Ascending aorta (tissue), 2 donors: ENCODE data around the gene GLI1. TPM values are rescaled to one million over a fixed set of nuclear protein-coding genes. Genes with fewer than 3 reads are reported as not detected.
A peak's percentile ranks its signal among the peaks of the same experiment; 100 is the strongest.
"Not testable (repeated sequence)": the region's sequence is repeated elsewhere in the genome, so short reads cannot be mapped to it uniquely, and the experiment has no call there.

ENCODE experiments used
- DNase-seq, 2 donors: peaks; one replicate each; pipeline ENCODE4 v3.0.0-alpha.2; 2019; ENCODE audit warnings: low spot score in 2 of 2
- H3K27ac ChIP-seq, 2 donors: fragments of 200-600 bp; sonication (generic); one replicate each; pipeline ENCODE4 v1.5.1; 2016 to 2017; ENCODE audit warnings: mild to moderate bottlenecking in 1 of 2
- H3K27me3 ChIP-seq: fragments of 200-600 bp; sonication (generic); one replicate; pipeline ENCODE4 v1.5.1; 2017
- H3K36me3 ChIP-seq, 2 donors: fragments of 200-600 bp; sonication (generic); one replicate each; pipeline ENCODE4 v1.5.1; 2016
- H3K4me1 ChIP-seq, 2 donors: fragments of 200-600 bp; sonication (generic); one replicate each; pipeline ENCODE4 v1.5.1; 2016 to 2017; ENCODE audit warnings: mild to moderate bottlenecking in 1 of 2
- H3K4me3 ChIP-seq, 2 donors: fragments of 200-600 bp; sonication (generic); one replicate each; pipeline ENCODE4 v1.5.1; 2016 to 2017; ENCODE audit warnings: mild to moderate bottlenecking in 1 of 2
- H3K9me3 ChIP-seq, 2 donors: fragments of 200-600 bp; sonication (generic); one replicate each; pipeline ENCODE4 v1.5.1; 2016
- intact Hi-C: fragments of 100-400 bp; cut with DNase I; formaldehyde crosslinking; loops from one replicate; pipeline ENCODE4 v1.15.1; 2023
- total RNA-seq: library from RNA; depleted of rRNA; stranded (reverse); fragments of >200 nt; gene quantifications from one replicate; pipeline ENCODE4 v1.1.0, GENCODE V29; 2016
- TF ChIP-seq, protein P1 (sequence below), 3 experiments: fragments of 200-600 bp in 2 of 3; fragments of 450-650 bp in 1 of 3; sonication (generic) in 2 of 3; IDR thresholded peaks; one replicate each; pipeline ENCODE4 v1.5.1; 2016 to 2019; ENCODE audit warnings: antibody characterized with exemption in 3 of 3, mild to moderate bottlenecking in 1 of 3, moderate library complexity in 1 of 3

Gene GLI1
- total RNA-seq, 1 donor from 2014 or later: 2.8 TPM

DNA sequence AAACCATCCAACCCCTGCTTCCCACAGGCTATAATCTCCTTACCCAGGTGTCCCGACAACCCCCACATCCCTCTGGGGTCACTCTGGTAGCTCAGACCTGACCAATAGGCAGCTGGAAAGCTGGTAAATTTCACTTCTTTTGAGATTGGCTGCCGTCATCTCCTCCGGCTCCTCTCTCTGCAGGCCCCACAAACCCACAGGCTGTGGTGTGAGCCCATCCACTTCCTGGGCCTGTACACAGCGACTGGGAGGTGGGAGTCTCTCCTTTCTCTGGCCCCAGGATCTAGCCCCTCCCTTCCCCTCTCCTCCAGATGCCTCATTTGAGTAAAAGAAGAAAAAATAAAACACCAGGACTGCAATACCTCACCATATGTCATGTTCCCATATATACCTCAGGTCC is 24.3 kb upstream of the GLI1 start:
- Histone ChIP-seq H3K36me3 (no peaks in the 10 kb centered on the region), H3K9me3 (no peaks in the 10 kb centered on the region), H3K27ac (no peak overlapping the region), H3K4me1 (peaks cover 0 to 6% of the 10 kb centered on the region in 2 donors), H3K4me3 (no peak overlapping the region), H3K27me3 (no peaks in the 10 kb centered on the region)
- TF ChIP-seq, protein P1, sequence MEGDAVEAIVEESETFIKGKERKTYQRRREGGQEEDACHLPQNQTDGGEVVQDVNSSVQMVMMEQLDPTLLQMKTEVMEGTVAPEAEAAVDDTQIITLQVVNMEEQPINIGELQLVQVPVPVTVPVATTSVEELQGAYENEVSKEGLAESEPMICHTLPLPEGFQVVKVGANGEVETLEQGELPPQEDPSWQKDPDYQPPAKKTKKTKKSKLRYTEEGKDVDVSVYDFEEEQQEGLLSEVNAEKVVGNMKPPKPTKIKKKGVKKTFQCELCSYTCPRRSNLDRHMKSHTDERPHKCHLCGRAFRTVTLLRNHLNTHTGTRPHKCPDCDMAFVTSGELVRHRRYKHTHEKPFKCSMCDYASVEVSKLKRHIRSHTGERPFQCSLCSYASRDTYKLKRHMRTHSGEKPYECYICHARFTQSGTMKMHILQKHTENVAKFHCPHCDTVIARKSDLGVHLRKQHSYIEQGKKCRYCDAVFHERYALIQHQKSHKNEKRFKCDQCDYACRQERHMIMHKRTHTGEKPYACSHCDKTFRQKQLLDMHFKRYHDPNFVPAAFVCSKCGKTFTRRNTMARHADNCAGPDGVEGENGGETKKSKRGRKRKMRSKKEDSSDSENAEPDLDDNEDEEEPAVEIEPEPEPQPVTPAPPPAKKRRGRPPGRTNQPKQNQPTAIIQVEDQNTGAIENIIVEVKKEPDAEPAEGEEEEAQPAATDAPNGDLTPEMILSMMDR (IDR thresholded peaks at IDR 0.05): no peak
- intact Hi-C loops: no loop called here
- DNase-seq: no peak

DNA sequence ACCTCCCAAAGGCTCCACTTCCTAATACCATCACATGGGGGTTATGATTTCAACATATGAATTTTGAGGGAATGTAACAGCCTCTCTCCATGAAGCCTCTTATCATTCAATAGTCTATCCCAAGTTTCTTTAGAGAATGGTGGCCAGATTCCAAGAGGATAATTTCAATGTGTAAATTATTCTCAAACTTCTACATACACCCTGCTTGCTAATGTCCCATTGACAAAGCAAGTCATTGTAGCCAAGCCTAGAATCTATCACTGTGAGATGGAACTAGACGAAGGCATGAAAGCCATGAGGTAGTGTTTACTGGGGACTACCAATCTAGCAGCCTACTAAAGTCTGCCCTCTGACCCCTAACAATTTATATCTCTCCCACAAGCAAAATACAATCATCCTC is 21.2 kb upstream of the GLI1 start:
- H3K4me3 ChIP-seq: no peak overlapping the region
- H3K36me3 ChIP-seq: no peaks in the 10 kb centered on the region
- H3K27me3 ChIP-seq: no peaks in the 10 kb centered on the region
- H3K4me1 ChIP-seq: no peaks in the 10 kb centered on the region
- H3K27ac ChIP-seq: no peak overlapping the region
- no peak for DNase-seq
- H3K9me3 ChIP-seq: no peaks in the 10 kb centered on the region
- TF ChIP-seq, protein P1 (IDR thresholded peaks at IDR 0.05): no peak
- intact Hi-C loops: no loop called here

- H3K27me3 ChIP-seq: no peaks in the 10 kb centered on the region
- no peaks in the 10 kb centered on the region for H3K9me3 ChIP-seq
- H3K4me3 ChIP-seq: no peak overlapping the region
- DNase-seq: no peak
- peak overlapping the region; percentile 51 to 65 for H3K27ac ChIP-seq
- no peaks in the 10 kb centered on the region for H3K4me1 ChIP-seq
- TF ChIP-seq, protein P1 (IDR thresholded peaks at IDR 0.05): no peak
- no peaks in the 10 kb centered on the region for H3K36me3 ChIP-seq
- intact Hi-C loops: no loop called here
Measured at GRCh38 chr12:57439762-57440266, 19.8 kb upstream of the GLI1 start.

- H3K36me3 ChIP-seq, H3K4me1 ChIP-seq, intact Hi-C loops, H3K4me3 ChIP-seq, H3K27ac ChIP-seq, H3K27me3 ChIP-seq, H3K9me3 ChIP-seq, DNase-seq: not testable (repeated sequence)
Measured at GRCh38 chr12:57441393-57441792, 18.2 kb upstream of the GLI1 start.

GRCh38 chr12:57441846-57442427 is 17.6 kb upstream of the GLI1 start:
- TF ChIP-seq, protein P1 (IDR thresholded peaks at IDR 0.05): no peak
- Histone ChIP-seq H3K27ac (no peak overlapping the region), H3K9me3 (no peaks in the 10 kb centered on the region), H3K27me3 (no peaks in the 10 kb centered on the region), H3K4me1 (no peaks in the 10 kb centered on the region), H3K36me3 (no peaks in the 10 kb centered on the region), H3K4me3 (no peak overlapping the region)
- no peak for DNase-seq
- intact Hi-C loops: no loop called here

GRCh38 chr12:57444337-57444736 is 15.2 kb upstream of the GLI1 start:
- H3K9me3 ChIP-seq, H3K27me3 ChIP-seq, intact Hi-C loops, DNase-seq, H3K4me1 ChIP-seq, H3K36me3 ChIP-seq, H3K4me3 ChIP-seq, H3K27ac ChIP-seq: not testable (repeated sequence)

GRCh38 chr12:57444744-57445143 is 14.8 kb upstream of the GLI1 start:
- Histone ChIP-seq H3K4me3 (no peak overlapping the region), H3K9me3 (no peaks in the 10 kb centered on the region), H3K4me1 (no peaks in the 10 kb centered on the region), H3K36me3 (no peaks in the 10 kb centered on the region), H3K27me3 (no peaks in the 10 kb centered on the region), H3K27ac (no peak overlapping the region)
- DNase-seq: no peak
- intact Hi-C loops: no loop called here
- TF ChIP-seq, protein P1 (IDR thresholded peaks at IDR 0.05): no peak
